Measurements from ENCODE around the gene DHRS3. TPM values are rescaled to one million over a fixed set of nuclear protein-coding genes. Genes with fewer than 3 reads are reported as not detected.
A peak's percentile ranks its signal among the peaks of the same experiment; 100 is the strongest.

The DHRS3 gene
- total RNA-seq, 6 donors from 2014 or later, result 84.9 to 154 (median 119) TPM

DNA sequence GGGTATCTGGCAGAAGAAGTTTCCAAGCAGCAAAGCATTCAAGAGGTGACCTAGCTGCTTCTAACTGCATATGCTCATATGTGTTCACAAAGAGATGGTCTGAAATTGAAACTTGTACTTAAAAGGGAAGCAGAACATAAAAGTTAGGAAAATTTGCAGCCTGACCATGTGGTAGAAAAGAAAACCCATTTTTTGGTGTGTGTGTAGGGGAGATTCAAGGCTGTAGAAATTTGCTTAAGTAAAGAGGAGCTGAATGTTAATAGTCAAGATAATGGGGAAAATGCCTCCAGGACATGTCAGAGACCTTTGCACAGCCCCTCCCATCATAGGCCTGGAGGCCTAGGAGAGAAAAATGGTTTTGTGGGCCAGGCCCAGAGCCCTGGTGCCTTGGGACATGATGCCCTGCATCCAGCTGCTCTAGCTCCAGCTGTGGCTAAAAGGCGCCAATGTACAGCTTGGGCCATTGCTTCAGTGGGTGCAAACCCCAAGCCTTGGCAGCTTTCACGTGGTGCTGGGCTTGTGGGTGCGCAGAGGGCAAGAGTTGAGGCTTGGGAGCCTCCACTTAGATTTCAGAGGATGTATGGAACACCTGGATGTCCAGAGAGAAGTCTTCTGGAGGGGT lies 54.9 kb downstream of the DHRS3 start:
- H3K27ac ChIP-seq, result no peak overlapping the region
- no peaks in the 10 kb centered on the region for H3K27me3 ChIP-seq
- ATAC-seq (ENCODE audit: low FRiP score in 2 of 2) (no peak), DNase-seq (no peak)
- H3K4me1 ChIP-seq, result peaks cover 8 to 21% (median 13%) of the 10 kb centered on the region in 4 donors
- 77 to 84% methylated on average over 3 of the region's 3 CpGs for WGBS, 2 donors
- peaks cover 0 to 21% (median 11%) of the 10 kb centered on the region in 4 donors for H3K9me3 ChIP-seq
- peaks cover 3 to 11% (median 9%) of the 10 kb centered on the region in 4 donors for H3K36me3 ChIP-seq
- H3K4me3 ChIP-seq, result no peak overlapping the region
- TF ChIP-seq EP300 (IDR thresholded peaks at IDR 0.05), result no peak
- no peak for TF ChIP-seq POLR2A (IDR thresholded peaks at IDR 0.05)
- TF ChIP-seq, protein P1, sequence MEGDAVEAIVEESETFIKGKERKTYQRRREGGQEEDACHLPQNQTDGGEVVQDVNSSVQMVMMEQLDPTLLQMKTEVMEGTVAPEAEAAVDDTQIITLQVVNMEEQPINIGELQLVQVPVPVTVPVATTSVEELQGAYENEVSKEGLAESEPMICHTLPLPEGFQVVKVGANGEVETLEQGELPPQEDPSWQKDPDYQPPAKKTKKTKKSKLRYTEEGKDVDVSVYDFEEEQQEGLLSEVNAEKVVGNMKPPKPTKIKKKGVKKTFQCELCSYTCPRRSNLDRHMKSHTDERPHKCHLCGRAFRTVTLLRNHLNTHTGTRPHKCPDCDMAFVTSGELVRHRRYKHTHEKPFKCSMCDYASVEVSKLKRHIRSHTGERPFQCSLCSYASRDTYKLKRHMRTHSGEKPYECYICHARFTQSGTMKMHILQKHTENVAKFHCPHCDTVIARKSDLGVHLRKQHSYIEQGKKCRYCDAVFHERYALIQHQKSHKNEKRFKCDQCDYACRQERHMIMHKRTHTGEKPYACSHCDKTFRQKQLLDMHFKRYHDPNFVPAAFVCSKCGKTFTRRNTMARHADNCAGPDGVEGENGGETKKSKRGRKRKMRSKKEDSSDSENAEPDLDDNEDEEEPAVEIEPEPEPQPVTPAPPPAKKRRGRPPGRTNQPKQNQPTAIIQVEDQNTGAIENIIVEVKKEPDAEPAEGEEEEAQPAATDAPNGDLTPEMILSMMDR (IDR thresholded peaks at IDR 0.05), result no peak
- no peak for TF ChIP-seq POLR2AphosphoS5 (IDR thresholded peaks at IDR 0.05)

DNA sequence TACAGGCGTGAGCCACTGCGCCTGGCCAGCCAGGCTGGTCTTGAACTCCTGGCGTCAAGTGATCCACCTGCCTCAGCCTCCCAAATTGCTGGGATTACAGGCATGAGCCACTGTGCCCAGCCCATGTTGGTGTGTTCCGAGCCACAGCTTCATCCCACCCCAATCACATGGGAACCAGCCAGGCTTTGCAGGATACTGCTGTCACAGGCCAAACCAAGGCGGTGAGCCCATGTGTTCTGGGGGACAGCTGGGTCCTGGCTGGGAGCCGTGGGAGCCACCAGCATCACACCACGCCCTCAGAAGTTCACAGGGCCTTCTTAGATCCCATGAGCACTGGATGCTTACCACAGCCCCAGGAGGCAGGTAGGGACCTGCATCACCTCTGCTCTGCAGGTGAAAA lies 56.9 kb downstream of the DHRS3 start:
- Histone ChIP-seq H3K36me3 (no peaks in the 10 kb centered on the region), H3K4me3 (no peak overlapping the region), H3K27ac (no peak overlapping the region), H3K4me1 (peaks cover 25 to 37% (median 27%) of the 10 kb centered on the region in 4 donors), H3K27me3 (no peaks in the 10 kb centered on the region), H3K9me3 (peaks cover 0 to 21% (median 11%) of the 10 kb centered on the region in 4 donors)
- DNase-seq (no peak), ATAC-seq (ENCODE audit: low FRiP score in 2 of 2) (no peak)
- WGBS, 2 donors, result 67 to 95% methylated on average over 3 to 7 of the region's 7 CpGs
- TF ChIP-seq, protein P1 (IDR thresholded peaks at IDR 0.05), result no peak
- TF ChIP-seq POLR2AphosphoS5 (IDR thresholded peaks at IDR 0.05) (no peak), POLR2A (IDR thresholded peaks at IDR 0.05) (no peak), EP300 (IDR thresholded peaks at IDR 0.05) (no peak)

DNA sequence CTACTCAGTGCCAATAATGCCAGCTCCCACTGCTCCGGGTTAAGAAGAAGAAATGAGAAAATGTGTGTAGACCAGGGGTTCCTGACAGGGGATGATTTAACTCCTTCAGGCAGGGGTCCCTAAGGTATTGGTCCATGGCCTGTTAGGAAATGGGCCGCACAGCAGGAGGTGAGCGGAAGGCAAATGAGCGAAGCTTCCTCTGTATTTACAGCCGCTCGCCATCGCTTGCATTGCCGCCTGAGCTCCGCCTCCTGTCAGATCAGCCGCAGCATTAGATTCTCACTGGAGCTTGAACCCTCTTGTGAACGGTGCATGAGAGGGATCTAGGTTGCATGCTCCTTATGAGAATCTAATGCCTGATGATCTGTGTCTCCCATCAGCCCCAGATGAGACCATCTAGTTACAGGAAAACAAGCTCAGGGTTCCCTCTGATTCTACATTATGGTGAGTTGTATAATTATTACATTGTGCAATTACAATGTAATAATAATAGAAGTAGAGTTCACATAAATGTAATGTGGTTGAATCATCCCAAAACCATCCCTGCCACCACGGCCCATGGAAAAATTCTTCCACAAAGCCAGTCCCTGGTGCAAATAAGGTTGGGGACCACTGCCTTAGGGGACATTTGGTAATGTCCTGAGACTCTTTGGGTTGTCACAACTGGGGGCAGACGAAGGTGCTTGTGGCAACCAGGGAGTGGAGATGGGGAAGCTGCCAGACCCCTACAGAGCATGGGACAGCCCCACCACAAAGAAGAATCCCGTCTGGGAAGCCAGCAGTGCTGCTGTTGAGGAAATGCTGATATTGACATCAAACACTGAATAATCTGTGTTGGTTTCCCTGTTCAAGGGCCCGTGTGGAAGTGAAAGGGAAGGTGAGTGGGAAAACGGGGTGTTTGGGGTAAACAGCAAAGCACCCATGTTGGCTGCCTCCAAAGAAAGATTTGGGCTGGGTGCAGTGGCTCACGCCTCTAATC lies 60.8 kb downstream of the DHRS3 start:
- no peak for ATAC-seq (ENCODE audit: low FRiP score in 2 of 2)

DNA sequence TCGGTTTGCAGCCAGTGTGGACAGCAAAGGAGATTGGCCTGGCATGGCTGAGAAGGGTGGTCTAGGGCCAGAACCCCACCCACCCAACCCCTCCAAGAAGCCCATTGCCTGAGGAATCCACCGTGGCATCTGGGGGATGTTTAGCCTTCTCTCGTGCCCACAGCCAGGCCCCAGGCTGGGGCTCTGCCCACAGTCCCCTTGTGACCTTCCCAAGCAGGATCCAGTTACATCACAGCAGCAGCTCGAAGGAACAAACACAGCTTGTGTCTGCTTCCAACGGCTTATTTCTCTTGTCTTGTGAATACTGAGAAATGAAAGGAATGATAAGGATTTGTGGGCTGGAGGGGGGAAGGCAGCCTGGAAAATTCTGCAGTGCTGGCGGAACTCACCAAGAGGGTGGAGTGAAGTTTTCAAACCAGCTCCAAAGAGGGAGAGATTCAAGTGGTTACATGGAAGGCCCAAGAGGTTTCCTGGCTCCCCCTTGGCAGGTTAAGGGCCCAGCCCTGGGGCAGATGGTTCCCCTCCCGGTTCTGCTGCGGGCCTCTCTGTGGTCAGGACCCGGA lies 61.6 kb downstream of the DHRS3 start:
- Histone ChIP-seq H3K27ac (peak overlapping the region; percentile 22 to 79 (median 62)), H3K36me3 (no peaks in the 10 kb centered on the region), H3K4me3 (no peak overlapping the region), H3K9me3 (no peaks in the 10 kb centered on the region), H3K27me3 (no peaks in the 10 kb centered on the region), H3K4me1 (peaks cover 15 to 36% (median 28%) of the 10 kb centered on the region in 4 donors)
- DNase-seq, result peak; percentile 57 to 65
- peak; percentile 25 to 35 for TF ChIP-seq POLR2AphosphoS5 (IDR thresholded peaks at IDR 0.05)
- TF ChIP-seq, protein P1 (IDR thresholded peaks at IDR 0.05), result no peak
- peak in 1 of 4 donors; percentile 56 for TF ChIP-seq EP300 (IDR thresholded peaks at IDR 0.05)
- TF ChIP-seq POLR2A (IDR thresholded peaks at IDR 0.05), result peak in 1 of 4 donors; percentile 14
- ATAC-seq (ENCODE audit: low FRiP score in 2 of 2), result peak; percentile 54 to 83
- WGBS, 2 donors, result 34 to 40% methylated on average over 9 of the region's 9 CpGs

More for the DNA sequence above, 60.8 kb downstream of the DHRS3 start:
- Histone ChIP-seq H3K9me3 (peaks cover 0 to under 1% (median 0%) of the 10 kb centered on the region in 4 donors), H3K36me3 (no peaks in the 10 kb centered on the region), H3K4me1 (peaks cover 15 to 36% (median 28%) of the 10 kb centered on the region in 4 donors), H3K27me3 (no peaks in the 10 kb centered on the region), H3K27ac (peak overlapping the region; percentile 34 to 79 (median 62)), H3K4me3 (no peak overlapping the region)
- WGBS, 2 donors, result 86 to 92% methylated on average over 17 of the region's 17 CpGs
- DNase-seq, result no peak
- TF ChIP-seq, protein P1 (IDR thresholded peaks at IDR 0.05), result no peak
- TF ChIP-seq EP300 (IDR thresholded peaks at IDR 0.05) (no peak), POLR2AphosphoS5 (IDR thresholded peaks at IDR 0.05) (no peak), POLR2A (IDR thresholded peaks at IDR 0.05) (no peak)
